GM19035 (cell line): ENCODE data around the gene ITGB5.
"Not testable (repeated sequence)": the region's sequence is repeated elsewhere in the genome, so short reads cannot be mapped to it uniquely, and the experiment has no call there.

Experiments used
- ATAC-seq: cut with Tn5 transposase; IDR thresholded peaks from one replicate; pipeline ENCODE4 v1.9.1; 2021; ENCODE audit not compliant: unreplicated experiment

The ITGB5 gene

GRCh38 chr3:124837730-124838186 lies 49.4 kb downstream of the ITGB5 start:
- ATAC-seq: no peak

- ATAC-seq: no peak
These were observed 50.1 kb downstream of the ITGB5 start for GRCh38 chr3:124837065-124837464.

- no peak for ATAC-seq
These were observed 50.7 kb downstream of the ITGB5 start for GRCh38 chr3:124836448-124836847.

- ATAC-seq: peak; percentile 86
These were observed 52.1 kb downstream of the ITGB5 start for GRCh38 chr3:124834723-124835718.

- ATAC-seq: no peak
These were observed 53.3 kb downstream of the ITGB5 start for GRCh38 chr3:124833710-124834332.

- ATAC-seq: no peak
These were observed 54.1 kb downstream of the ITGB5 start for GRCh38 chr3:124832782-124833709.

- no peak for ATAC-seq
These were observed 55.5 kb downstream of the ITGB5 start for GRCh38 chr3:124831628-124832199.

GRCh38 chr3:124829819-124830554 lies 57.2 kb downstream of the ITGB5 start:
- no peak for ATAC-seq

- ATAC-seq: no peak
These were observed 57.9 kb downstream of the ITGB5 start for GRCh38 chr3:124829178-124829818.

- ATAC-seq: not testable (repeated sequence)
These were observed 59.5 kb downstream of the ITGB5 start for GRCh38 chr3:124827476-124828206.

- no peak for ATAC-seq
These were observed 60.5 kb downstream of the ITGB5 start for GRCh38 chr3:124826703-124827102.

GRCh38 chr3:124824286-124824915 lies 62.8 kb downstream of the ITGB5 start:
- ATAC-seq: no peak

GRCh38 chr3:124823648-124824047 lies 63.5 kb downstream of the ITGB5 start:
- ATAC-seq: no peak

- ATAC-seq: no peak
These were observed 64.0 kb downstream of the ITGB5 start for GRCh38 chr3:124823206-124823605.

- no peak for ATAC-seq
These were observed 65.8 kb downstream of the ITGB5 start for GRCh38 chr3:124821356-124821755.

- ATAC-seq: no peak
These were observed 68.6 kb downstream of the ITGB5 start for GRCh38 chr3:124818398-124819091.

- ATAC-seq: no peak
These were observed 70.1 kb downstream of the ITGB5 start for GRCh38 chr3:124817079-124817478.

GRCh38 chr3:124816206-124816605 lies 71.0 kb downstream of the ITGB5 start:
- no peak for ATAC-seq
